Gastroesophageal sphincter (tissue), 4 donors: ENCODE results near the gene ORAI3. TPM values are rescaled to one million over a fixed set of nuclear protein-coding genes. Genes with fewer than 3 reads are reported as not detected.
A peak's percentile ranks its signal among the peaks of the same experiment; 100 is the strongest.

Source experiments
- ATAC-seq: fragments of 150-250 bp; one replicate; pipeline ENCODE4 v1.9.1; 2016; ENCODE audit warnings: mild to moderate bottlenecking, moderate library complexity
- H3K27ac ChIP-seq, 4 donors: fragments of 200-600 bp; sonication (generic) in 3 of 4; 1 replicate in 3 of 4; 2 replicates in 1 of 4; pipeline ENCODE4 v1.5.1; 2016 to 2019
- H3K27me3 ChIP-seq: fragments of 200-600 bp; sonication (generic); one replicate; pipeline ENCODE4 v1.5.1; 2019
- H3K36me3 ChIP-seq, 2 donors: fragments of 200-600 bp; sonication (generic); one replicate each; pipeline ENCODE4 v1.5.1; 2019; ENCODE audit warnings: control low read depth in 1 of 2
- H3K4me1 ChIP-seq, 3 donors: fragments of 200-600 bp; sonication (generic); 1 replicate in 2 of 3; 2 replicates in 1 of 3; pipeline ENCODE4 v1.5.1; 2016 to 2019; ENCODE audit warnings: control low read depth in 2 of 3
- H3K4me3 ChIP-seq, 2 donors: fragments of 200-600 bp; sonication (generic); one replicate each; pipeline ENCODE4 v1.5.1; 2019; ENCODE audit warnings: mild to moderate bottlenecking in 1 of 2, moderate library complexity in 1 of 2
- H3K9me3 ChIP-seq, 3 donors: fragments of 200-600 bp; sonication (generic); one replicate each; pipeline ENCODE4 v1.5.1; 2017 to 2019; ENCODE audit warnings: control low read depth in 2 of 3
- EP300 ChIP-seq: sonication (generic); formaldehyde crosslinking; IDR thresholded peaks from one replicate; pipeline ENCODE4 v1.6.1; 2017; ENCODE audit warnings: antibody characterized with exemption, mild to moderate bottlenecking
- POLR2A ChIP-seq, 2 donors: fragments of 450-650 bp; IDR thresholded peaks; one replicate each; pipeline ENCODE4 v1.6.1; 2017; ENCODE audit warnings: antibody characterized with exemption in 2 of 2, mild to moderate bottlenecking in 2 of 2, moderate library complexity in 1 of 2
- POLR2AphosphoS5 ChIP-seq: sonication (generic); formaldehyde crosslinking; IDR thresholded peaks from one replicate; pipeline ENCODE4 v1.6.1; 2017; ENCODE audit warnings: antibody characterized with exemption
- WGBS, 2 donors: methylation state at CpG; one replicate each; pipeline ENCODE4 v1.1.5; 2018; ENCODE audit warnings: low coverage in 1 of 2; 5-methylcytosine and 5-hydroxymethylcytosine counted together
- total RNA-seq, 4 donors: library from RNA; depleted of rRNA; stranded (reverse); fragments of >200 nt; gene quantifications; one replicate each; pipeline ENCODE4 v1.1.0, GENCODE V29; 2016
- TF ChIP-seq, protein P1 (sequence below), 4 experiments: fragments of 200-600 bp in 2 of 4; fragments of 450-650 bp in 2 of 4; sonication (generic) in 1 of 4; IDR thresholded peaks; one replicate each; pipeline ENCODE4 v1.5.1; 2017 to 2019; ENCODE audit warnings: antibody characterized with exemption in 4 of 4, mild to moderate bottlenecking in 2 of 4, moderate library complexity in 2 of 4

ORAI3 gene
- total RNA-seq = 10 to 100 TPM; 23.7 to 51.5 (median 40.0) TPM

DNA sequence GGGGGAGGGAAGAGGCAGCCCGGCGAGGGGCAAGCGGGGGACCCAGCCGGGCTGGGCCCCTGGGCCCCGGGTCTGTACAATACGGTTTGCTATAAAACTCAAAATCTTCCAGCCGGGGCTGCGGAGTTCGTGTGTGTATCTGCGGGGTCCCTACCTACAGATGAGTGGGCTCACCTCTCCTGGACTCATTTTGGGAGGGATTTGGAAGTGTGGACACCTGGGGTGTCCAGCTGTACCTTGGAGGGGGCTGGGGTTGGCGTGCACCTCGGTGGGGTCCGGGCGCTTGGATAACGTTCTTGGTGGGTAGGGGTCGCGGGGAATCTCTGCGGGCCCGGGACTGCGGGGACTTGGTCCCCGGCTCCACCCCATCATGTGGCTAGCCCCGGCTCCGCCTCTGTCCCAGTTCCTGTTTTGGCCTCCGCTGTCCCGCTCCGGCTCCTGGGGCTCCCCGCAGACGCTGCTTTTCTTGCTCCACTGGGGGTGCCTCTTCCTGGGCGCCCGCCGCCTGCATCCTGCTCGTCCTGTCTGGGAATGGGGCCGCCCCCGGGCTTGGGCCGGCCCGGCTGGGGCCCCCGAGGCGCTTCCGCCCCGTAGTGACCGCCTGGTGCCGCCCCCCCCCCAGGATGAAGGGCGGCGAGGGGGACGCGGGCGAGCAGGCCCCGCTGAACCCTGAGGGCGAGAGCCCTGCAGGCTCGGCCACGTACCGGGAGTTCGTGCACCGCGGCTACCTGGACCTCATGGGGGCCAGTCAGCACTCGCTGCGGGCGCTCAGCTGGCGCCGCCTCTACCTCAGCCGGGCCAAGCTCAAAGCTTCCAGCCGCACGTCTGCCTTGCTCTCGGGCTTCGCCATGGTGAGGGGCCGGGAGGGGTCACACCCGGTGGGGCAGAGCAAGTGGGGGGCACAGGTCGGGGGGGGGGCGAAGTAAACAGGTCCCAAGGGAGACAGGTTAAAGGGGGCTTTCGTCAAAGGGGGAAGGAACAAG, at the start of gene ORAI3:
Gene ORAI3, plus strand, starts transcription at position 402 of the 983 bp plus-strand sequence. Its CDS starts 222 bp downstream, at position 624.
- peaks cover 0 to 24% of the 10 kb centered on the region in 2 donors for H3K36me3 ChIP-seq
- H3K27ac ChIP-seq = peak within 1 kb of the TSS; percentile 69 to 95 (median 92)
- 0% methylated on average over 1 of the region's 70 CpGs; no CpG with 5 or more reads in 1 of the 2 donors for WGBS, 2 donors
- no peak for TF ChIP-seq EP300
- peak; percentile 33 for TF ChIP-seq POLR2AphosphoS5
- TF ChIP-seq POLR2A (IDR thresholded peaks at IDR 0.05) = peak; percentile 56 to 65
- TF ChIP-seq, protein P1, sequence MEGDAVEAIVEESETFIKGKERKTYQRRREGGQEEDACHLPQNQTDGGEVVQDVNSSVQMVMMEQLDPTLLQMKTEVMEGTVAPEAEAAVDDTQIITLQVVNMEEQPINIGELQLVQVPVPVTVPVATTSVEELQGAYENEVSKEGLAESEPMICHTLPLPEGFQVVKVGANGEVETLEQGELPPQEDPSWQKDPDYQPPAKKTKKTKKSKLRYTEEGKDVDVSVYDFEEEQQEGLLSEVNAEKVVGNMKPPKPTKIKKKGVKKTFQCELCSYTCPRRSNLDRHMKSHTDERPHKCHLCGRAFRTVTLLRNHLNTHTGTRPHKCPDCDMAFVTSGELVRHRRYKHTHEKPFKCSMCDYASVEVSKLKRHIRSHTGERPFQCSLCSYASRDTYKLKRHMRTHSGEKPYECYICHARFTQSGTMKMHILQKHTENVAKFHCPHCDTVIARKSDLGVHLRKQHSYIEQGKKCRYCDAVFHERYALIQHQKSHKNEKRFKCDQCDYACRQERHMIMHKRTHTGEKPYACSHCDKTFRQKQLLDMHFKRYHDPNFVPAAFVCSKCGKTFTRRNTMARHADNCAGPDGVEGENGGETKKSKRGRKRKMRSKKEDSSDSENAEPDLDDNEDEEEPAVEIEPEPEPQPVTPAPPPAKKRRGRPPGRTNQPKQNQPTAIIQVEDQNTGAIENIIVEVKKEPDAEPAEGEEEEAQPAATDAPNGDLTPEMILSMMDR (IDR thresholded peaks at IDR 0.05) = no peak
- peak; percentile 60 for ATAC-seq
- peaks cover 0 to 64% (median 33%) of the 10 kb centered on the region in 3 donors for H3K4me1 ChIP-seq
- H3K27me3 ChIP-seq = no peaks in the 10 kb centered on the region
- no peaks in the 10 kb centered on the region for H3K9me3 ChIP-seq
- H3K4me3 ChIP-seq = peak within 1 kb of the TSS; percentile 77 to 98

DNA sequence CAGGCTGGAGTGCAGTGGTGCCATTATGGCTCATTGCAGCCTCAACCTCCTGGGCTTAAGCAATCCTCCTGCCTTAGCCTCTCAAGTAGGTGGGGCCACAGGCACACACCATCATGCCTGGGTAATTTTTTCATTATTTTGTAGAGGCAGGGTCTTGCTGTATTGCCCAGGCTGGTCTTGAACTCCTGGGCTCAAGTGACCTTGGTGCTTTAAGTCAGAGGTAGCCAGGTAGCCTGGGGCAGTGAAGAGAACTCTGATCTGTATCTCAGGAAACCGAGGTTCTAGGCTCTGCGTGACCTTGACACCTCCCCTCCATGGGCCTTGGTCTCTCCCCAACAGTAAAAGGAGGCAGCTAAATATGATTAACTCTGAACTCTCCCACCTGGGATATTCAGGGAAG, 49.1 kb upstream of the ORAI3 start:
- WGBS, 2 donors = 70% methylated on average over 2 of the region's 2 CpGs; no CpG with 5 or more reads in 1 of the 2 donors
- H3K9me3 ChIP-seq = no peaks in the 10 kb centered on the region
- TF ChIP-seq POLR2AphosphoS5 (no peak), EP300 (no peak), POLR2A (IDR thresholded peaks at IDR 0.05) (no peak)
- TF ChIP-seq, protein P1 (IDR thresholded peaks at IDR 0.05) = no peak
- peaks cover 0 to 7% of the 10 kb centered on the region in 2 donors for H3K36me3 ChIP-seq
- peaks cover 0 to 58% (median 26%) of the 10 kb centered on the region in 3 donors for H3K4me1 ChIP-seq
- H3K27me3 ChIP-seq = no peaks in the 10 kb centered on the region
- H3K4me3 ChIP-seq = no peak overlapping the region
- no peak for ATAC-seq
- H3K27ac ChIP-seq = no peak overlapping the region

DNA sequence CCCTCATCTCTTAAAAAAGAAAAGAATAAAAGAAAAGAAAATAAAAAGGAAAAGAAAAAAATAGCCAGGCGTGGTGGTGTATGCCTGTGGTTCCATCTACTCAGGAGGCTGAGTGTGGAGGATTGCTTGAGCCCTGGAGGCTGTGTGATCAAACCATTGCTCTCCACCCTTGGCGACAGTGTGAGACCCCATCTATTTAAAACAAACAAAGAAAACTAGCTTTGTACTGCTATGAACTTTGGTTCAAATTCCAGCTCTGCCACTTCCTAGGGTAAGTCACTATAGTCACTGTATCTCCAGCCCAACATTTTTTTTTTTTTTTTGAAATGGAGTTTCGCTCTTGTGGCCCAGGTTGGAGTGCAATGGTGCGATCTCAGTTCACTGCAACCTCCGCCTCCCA, 48.3 kb upstream of the ORAI3 start:
- 90 to 99% methylated on average over 2 to 5 of the region's 5 CpGs for WGBS, 2 donors
- peaks cover 0 to 50% (median 22%) of the 10 kb centered on the region in 3 donors for H3K4me1 ChIP-seq
- no peaks in the 10 kb centered on the region for H3K27me3 ChIP-seq
- H3K27ac ChIP-seq = no peak overlapping the region
- no peaks in the 10 kb centered on the region for H3K9me3 ChIP-seq
- no peak overlapping the region for H3K4me3 ChIP-seq
- no peak for ATAC-seq
- TF ChIP-seq POLR2A (IDR thresholded peaks at IDR 0.05) = no peak
- TF ChIP-seq EP300 = no peak
- no peak for TF ChIP-seq POLR2AphosphoS5
- TF ChIP-seq, protein P1 (IDR thresholded peaks at IDR 0.05) = no peak
- peaks cover 0 to 7% of the 10 kb centered on the region in 2 donors for H3K36me3 ChIP-seq

DNA sequence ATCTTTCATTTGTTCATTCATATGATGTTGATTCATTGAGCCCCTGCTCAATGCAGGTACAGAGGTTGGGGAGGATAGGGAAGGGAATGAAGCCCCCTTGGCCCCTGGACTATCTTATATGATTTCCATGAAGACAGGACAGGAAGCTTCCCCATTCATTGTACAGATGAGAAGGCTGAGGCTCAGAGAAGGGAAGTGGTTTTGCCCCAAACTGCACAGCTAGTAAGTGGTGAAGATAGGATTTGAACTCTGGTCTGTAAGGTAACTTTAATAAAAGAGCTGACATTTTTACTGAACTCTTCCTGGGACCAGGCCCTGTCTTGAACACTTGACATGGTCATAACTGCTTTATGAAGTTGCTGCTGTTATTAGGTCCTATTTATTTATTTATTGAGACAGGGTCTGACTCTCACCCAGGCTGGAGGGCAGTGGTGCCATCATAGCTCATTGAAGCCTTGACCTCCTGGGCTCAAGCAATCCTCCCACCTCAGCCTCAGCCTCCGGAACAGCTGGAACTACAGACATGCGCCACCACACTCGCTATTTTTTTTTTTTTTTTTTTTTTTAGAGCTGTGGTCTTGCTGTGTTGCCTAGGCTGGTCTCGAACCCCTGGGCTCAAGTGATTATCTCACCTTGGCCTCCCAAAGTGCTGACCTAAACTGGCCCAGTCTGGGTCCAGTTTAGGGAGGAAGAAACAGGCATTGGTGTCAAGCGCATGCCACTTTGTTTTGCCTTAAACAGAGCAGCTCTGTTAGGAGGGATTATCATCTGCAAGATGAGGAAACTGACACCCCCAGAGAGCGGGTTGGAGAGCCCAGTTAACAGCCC, 47.5 kb upstream of the ORAI3 start:
- TF ChIP-seq POLR2AphosphoS5 = no peak
- TF ChIP-seq EP300 = no peak
- no peak for TF ChIP-seq POLR2A (IDR thresholded peaks at IDR 0.05)
- TF ChIP-seq, protein P1 (IDR thresholded peaks at IDR 0.05) = no peak
- Histone ChIP-seq H3K4me3 (peak overlapping the region; percentile 46 to 65), H3K4me1 (peaks cover 0 to 44% (median 17%) of the 10 kb centered on the region in 3 donors), H3K9me3 (no peaks in the 10 kb centered on the region), H3K36me3 (peaks cover 0 to 7% of the 10 kb centered on the region in 2 donors), H3K27ac (peak overlapping the region; percentile 71 to 94 (median 92)), H3K27me3 (no peaks in the 10 kb centered on the region)
- 43 to 44% methylated on average over 3 to 4 of the region's 6 CpGs for WGBS, 2 donors
- ATAC-seq = no peak
